Measurements from ENCODE around the gene RPAP2.
"Not testable (repeated sequence)": the region's sequence is repeated elsewhere in the genome, so short reads cannot be mapped to it uniquely, and the experiment has no call there.

The RPAP2 gene

DNA sequence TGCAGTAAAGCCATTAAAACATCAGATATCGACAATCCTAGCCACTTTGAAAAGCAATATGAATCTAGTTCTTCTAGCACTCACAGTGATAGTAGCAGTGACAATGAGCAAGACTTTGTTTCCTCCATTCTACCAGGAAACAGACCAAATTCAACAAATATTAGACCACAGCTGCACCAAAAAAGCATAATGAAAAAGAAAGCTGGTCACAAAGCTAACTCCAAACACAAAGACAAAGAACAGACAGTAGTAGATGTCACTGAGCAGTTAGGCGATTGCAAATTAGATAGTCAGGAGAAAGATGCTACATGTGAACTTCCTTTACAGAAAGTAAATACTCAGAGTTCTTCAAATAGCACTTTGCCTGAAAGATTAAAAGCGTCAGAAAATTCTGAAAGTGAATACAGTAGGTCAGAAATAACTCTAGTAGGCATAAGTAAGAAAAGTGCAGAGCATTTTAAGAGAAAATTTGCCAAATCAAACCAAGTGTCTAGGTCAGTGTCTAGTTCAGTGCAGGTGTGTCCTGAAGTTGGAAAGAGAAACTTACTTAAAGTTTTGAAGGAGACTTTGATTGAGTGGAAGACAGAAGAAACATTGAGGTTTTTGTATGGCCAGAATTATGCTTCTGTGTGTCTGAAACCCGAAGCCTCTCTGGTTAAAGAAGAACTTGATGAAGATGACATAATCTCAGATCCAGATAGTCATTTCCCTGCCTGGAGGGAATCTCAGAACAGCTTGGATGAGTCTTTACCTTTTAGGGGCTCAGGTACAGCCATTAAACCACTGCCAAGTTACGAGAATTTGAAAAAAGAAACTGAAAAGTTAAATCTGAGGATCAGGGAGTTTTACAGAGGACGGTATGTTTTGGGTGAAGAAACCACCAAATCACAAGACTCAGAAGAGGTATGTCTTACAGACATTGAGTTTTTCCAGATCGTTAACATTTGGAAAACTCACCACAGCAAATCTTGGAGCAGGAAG is 24.9 kb downstream of the RPAP2 start:
- DNase-seq (ENCODE audit: low spot score): no peak

DNA sequence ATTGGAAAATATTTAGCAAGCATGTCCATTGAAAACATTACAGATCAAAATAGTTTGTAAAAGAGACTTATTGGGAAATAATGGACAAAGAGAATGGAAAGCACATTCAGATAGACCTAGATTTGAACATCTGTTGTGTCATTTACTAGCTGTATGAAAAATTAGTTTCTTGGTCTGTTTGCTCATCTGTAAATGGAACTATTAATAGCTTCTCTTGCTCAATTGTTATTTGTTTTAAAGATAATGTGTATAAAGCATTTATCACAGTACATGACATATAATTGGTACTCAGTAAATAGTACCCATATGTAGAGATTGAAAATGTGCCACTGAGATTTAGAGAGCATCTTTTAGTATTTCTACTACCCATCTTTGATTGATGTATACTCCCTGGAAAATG is 25.9 kb downstream of the RPAP2 start:
- no peak for DNase-seq (ENCODE audit: low spot score)

DNA sequence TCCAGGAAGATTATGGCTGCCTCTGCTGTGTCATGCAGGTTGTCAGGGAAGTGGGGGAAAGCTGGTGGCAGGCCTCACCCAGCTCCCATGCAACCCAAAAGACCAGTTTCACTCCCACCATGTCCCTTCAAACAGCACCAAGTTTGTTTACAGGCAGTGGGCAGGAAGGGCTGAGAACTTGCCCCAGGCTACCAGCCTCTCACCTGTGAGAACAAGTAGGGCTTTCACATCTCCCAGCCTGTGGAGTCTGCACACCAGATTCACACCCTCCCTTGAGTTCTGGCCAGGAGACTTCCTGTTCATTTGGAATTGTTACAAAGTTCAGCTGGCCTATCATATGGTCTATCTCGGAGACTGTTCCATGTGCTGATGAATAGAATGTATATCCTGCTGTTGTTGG is 27.8 kb downstream of the RPAP2 start:
- DNase-seq (ENCODE audit: low spot score): no peak

DNA sequence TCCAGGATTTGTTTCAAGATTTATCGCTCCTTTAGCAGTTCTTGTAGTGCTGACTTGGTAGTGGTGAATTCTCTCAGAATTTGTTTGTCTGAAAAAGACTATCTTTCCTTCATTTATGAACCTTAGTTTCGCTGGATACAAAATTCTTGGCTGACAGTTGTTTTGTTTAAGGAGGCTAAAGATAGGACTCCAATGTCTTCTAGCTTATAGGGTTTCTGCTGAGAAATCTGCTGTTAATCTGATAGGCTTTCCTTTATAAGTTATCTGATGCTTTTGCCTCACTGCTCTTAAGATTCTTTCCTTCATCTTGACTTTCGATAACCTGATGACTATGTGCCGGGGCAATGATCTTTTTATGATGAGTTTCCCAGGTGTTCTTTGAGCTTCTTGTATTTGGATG is 28.9 kb downstream of the RPAP2 start:
- no peak for DNase-seq (ENCODE audit: low spot score)

DNA sequence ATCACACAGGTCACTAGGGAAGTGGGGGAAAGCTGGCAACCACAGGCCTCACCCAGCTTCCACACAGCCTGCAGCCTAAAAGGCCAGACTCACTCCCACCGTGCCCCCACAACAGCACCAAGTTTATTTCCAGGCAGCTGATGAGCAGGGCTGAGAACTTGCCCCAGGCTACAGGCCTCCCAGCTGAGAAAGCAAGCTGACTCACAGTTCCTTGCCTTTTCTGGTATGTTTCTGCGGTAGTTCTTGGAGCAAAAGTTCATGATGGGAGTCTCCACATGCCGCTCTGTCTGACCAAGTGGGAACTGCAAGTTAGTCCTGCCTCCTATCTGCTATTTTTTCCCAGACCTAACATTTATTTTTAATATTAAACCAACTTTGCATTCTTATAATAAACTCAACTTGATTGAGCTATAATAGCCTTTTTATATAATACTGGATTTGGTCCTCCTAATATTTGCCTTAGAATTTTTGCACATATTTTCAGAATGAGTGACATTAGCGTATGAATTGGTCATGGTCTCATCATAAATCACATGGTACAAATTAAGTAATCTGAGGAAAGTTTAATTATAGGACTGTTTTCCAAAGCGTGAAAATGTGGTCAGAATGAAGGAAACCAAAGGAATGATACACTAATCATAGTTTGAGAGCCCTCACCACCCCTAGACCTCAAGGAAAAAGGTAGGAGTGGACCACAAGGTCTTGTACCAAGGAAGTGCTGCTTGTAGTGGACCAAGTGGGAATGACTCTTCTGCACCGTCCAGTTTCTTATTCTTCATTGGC is 30.7 kb downstream of the RPAP2 start:
- DNase-seq (ENCODE audit: low spot score): no peak

DNA sequence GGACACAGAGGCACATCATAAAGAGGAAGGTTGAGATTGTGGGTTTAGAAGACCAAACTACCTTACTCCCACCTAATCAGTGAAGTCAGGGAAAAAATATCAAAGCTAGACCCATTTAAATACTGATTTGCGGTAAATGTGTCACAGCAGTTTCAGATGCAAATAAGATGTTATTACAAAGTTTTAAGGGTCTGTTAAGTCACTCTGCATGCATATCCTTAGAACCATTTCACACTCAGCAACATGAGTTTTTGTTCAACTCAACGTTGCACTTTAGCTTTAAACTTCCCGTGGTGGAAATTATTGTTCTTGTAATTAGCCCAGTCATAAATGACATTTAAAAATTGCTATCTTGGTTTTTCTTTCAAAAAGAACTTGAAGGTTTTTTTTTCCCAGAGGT is 34.8 kb downstream of the RPAP2 start:
- no peak for DNase-seq (ENCODE audit: low spot score)

DNA sequence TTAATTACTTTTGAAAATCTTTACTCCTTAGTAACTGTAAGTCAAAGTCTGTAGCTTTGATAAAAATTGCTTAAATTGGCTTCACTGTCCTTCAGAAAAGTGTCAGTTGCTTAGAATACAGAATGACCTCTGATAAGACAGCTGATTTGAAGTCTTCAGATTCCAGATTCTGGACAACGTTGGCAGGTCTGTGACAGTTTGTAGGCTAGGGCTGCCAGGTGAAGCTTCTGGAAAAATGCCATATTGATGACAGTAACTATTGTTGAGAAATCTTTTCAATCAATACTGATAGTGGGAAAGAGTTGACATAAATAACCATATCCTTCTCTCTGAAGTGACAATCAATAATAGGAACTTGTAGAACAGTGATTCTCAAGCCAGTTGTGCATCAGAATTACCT is 41.3 kb downstream of the RPAP2 start:
- DNase-seq (ENCODE audit: low spot score): no peak

DNA sequence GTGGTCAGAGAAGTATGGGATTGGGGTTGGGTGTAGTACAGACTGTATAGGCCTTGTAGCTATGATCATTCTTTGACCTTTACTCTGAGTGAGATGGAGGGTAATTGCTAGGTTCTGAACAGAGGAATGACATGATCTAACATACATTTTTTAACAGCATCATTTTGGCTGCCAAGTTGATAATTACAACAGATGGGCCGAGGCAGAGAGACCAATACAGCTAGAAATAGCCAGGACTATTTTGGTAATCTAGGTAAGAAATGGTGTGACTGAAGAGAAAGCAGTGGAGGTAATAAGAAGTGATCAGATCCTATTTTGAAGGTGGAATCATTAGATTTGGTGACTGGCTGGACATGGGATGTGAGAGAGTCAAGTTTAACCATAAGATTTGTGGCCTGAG is 43.5 kb downstream of the RPAP2 start:
- no peak for DNase-seq (ENCODE audit: low spot score)

DNA sequence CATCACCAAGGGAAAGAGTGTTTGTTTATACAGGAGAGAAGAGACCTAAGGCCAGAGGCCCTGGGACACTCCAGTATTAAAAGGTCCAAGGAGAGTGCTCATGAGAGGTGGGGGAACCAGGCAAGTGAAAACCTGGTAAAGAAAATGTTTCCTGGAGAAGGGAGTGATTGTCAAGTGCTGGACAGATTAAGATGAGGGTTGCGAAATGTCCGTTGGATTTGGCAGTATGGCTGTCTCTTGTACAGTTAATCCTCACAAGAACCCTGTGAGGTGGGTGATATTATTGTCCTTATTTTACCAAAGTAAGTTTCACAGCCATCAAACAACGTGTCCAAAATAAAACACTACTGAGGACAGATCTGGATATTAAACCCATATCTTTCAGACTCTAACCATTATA is 44.2 kb downstream of the RPAP2 start:
- DNase-seq (ENCODE audit: low spot score): no peak

DNA sequence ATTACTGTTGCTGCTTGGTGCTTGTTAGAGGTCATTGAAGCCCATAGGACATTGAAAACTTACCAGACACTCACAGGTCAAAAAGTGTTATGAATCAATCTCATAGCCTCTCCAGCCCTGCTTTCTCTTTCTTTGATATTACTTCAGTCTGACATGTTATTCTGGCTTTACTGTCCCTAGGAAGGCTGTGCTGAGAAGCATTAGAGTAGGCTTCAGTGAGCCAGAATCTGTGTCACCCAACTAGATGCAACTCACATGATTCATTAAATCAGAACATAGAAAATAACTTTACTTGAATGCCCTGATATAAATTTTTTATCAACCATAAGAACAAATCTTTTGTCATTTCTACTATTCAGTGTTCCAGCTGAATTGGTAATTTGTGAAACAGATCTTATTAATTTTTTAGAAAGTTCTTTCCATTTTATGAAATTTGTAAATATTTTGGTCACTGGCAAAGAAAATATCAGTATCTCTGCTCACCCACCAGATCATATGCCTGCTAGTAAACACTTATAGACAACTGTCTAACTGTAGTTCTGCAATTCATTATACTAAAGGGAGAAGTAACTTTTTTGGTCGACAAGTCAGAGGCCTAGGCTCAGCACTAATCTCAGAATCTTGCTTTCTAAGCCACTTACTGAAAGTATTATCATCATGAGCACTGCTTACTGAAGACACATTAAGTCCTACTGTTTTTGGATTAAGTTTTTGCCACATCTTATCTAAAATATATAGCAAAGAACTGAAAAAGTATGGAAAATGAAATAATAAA is 48.2 kb downstream of the RPAP2 start:
- no peak for DNase-seq (ENCODE audit: low spot score)

DNA sequence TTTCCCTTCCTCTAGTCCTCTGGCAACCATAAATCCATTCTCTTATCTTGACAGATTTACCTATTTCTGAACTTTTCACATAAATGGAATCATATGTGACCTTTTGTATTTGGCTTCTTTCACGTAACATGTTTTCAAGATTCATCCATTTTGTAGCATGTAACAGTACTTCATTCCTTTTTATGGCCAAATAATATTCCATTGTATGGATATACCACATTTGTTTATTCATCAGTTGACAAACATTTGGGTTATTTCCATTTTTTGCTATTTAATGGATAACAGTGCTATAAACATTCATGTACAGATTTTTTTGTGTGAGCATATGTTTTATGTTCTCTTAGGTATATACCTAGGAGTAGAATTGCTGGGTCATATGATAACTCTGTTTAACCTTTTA is 54.0 kb downstream of the RPAP2 start:
- DNase-seq (ENCODE audit: low spot score): no peak

DNA sequence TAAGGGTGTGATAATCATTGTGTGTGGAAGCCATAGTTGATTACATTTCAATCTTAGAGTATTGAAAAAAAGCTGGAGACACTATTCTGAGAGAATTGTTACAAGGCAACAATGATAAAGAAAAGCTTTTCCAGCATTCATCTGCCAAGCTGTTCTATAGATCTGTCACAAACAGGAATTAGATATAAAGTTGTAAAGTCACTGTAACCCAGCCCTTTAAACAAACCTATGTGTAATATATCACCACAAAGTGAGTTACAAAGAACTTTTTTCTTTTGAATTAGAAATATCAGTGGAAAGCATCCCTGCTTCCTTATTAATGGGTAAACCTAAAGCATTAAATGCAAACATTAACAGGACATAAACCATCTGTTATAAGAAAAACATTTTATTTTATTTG is 55.4 kb downstream of the RPAP2 start:
- DNase-seq (ENCODE audit: low spot score): no peak

DNA sequence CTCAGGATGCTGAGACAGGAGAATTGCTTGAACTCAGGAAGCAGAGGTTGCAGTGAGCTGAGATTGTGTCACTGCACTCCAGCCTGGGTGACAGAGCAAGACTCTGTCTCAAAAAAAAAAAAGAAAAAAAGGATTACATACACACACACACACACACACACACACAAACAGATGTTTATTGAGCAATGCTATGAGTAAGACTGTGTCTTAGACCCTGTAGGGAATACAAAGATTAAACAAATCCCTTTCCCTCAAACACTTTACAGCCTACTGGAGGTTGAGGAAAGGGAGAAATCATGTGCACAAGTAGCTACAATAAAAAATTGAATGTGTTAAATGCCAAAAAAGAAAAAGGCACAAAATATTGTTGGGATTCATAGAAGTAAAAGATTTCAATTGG is 58.1 kb downstream of the RPAP2 start:
- DNase-seq (ENCODE audit: low spot score): peak; percentile 35

DNA sequence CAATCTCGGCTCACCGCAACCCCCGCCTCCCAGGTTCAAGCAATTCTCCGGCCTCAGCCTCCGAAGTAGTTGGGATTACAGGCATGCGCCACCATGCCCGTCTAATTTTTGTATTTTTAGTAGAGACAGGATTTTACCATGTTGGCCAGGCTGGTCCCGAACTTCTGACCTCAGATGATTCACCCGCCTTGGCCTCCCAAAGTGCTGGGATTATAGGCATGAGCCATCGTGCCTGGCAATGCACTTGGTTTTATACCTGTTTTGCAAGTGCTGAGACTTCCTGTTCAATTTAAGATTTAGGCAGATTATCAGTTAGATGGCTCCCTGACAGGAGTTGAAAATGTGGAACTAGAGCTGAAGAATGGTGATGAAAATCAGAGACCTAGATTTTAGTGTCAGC is 60.5 kb downstream of the RPAP2 start:
- not testable (repeated sequence) for DNase-seq (ENCODE audit: low spot score)

DNA sequence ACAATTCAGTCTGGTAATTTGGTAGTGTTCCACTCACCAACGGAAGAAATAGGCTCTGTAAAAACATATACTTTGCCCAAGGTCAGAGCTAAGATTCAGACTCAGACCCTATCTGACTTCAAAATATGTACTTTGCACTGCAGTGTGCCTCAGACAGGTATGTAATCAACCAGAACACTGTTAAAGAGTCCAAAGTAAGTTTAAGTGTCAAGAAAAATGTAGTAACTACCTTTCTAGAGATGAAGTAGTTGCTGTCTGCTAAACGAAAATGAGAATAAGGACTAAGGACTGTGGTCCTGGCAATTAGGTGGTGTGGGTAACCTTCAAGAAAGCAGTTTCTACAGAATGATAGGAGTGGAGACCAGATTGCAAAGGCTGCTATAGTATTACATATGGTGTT is 61.1 kb downstream of the RPAP2 start:
- no peak for DNase-seq (ENCODE audit: low spot score)

DNA sequence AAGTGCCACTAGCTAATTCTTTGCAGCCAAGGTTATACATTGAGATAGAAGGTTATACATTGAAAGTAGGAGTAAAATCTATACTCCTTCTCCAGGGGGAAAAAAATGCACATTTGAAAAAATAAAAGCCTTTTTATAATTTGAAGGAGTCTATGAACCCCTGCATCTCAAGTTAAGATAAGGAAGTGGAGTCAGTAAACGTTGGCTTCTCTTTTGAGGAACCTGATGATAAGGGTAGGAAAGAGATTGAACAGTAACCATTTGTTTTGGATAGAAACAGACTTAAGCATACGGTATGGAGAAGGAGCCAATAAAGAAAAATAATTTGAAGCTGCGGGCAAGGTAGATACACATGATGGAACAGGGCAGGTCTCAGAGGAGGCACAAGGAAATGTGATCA is 64.1 kb downstream of the RPAP2 start:
- DNase-seq (ENCODE audit: low spot score): no peak

DNA sequence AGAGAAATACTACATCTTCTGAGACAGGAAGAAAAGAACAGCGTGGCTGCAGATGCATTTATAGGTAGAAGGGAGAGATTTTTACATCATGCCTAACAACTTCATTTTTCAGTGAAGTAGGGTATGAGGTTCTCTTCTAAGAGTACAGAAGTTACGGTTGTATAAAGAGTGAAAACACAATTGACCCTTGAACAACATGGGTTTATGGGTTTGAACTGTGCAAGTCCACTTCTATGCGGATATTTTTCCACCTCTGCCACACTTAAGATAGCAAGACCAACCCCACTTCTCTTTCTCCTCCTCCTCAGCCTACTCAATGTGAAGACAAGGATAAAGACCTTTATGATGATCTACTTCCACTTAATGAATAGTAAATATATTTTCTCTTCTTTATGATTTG is 64.5 kb downstream of the RPAP2 start:
- no peak for DNase-seq (ENCODE audit: low spot score)

DNA sequence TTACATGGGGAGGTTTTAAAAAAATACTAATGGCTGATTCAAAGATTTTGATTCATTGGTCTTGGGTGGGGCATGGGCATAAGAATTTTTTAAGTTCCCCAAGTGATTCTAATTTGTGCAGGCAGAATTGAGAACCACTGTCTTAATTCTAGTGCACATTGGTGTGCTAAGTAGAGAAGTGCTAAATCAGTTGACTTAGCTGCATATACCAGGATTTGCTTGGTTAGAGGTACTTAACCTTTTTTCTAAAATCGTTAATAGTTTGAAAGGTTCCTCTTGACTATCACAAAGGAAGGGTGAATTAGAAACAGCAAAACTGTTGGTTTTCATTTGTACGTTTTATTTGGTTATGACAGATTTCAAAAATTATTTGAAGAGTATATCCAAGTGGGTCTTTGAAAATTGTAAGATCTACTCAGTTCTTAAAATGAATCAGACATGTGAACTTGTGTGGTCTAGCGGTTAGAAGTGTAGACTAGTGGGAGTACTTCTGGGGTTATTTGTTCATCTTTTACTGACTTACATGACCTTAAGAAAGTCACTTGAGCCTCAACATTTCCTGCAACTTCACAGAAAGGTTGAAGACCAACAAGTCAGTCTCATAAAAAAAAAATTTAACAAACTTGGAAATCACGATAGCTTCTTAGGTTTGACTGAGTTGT is 66.7 kb downstream of the RPAP2 start:
- DNase-seq (ENCODE audit: low spot score): no peak

DNA sequence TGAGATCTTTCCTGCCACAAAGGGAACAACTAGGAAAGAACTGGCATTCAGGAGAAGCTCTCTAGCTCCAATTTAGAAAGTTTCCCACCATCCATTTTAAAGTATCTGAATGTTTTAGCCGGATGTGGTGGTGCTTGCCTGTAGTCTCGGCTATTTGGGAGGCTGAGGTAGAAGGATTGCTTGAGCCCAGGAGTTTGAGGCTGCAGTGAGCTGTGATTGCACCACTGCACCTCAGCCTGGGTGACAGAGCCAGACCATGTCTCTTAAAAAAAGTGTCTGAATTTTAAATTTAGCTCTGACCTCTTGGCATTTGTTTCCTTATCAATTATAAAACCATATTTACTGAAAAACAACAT is 67.2 kb downstream of the RPAP2 start:
- DNase-seq (ENCODE audit: low spot score): no peak

DNA sequence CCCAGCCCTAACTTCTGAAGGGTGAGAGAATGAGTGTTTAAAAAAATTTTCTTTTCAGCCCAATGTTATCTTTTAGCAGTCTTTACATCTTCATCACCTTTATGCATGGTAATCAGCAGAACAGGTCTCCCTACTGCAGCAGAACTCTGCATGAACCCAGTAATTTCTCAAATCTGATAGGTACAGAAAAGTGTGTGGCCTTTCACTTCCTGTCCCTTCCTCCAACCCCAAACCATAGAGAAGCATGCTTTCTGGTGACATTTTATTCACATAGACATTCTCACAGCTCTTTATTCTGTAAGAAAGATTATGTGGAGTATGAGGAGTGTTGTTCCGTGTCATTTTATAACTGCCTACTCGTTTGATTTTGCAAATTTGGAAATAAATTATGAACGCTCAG is 68.6 kb downstream of the RPAP2 start:
- no peak for DNase-seq (ENCODE audit: low spot score)

DNA sequence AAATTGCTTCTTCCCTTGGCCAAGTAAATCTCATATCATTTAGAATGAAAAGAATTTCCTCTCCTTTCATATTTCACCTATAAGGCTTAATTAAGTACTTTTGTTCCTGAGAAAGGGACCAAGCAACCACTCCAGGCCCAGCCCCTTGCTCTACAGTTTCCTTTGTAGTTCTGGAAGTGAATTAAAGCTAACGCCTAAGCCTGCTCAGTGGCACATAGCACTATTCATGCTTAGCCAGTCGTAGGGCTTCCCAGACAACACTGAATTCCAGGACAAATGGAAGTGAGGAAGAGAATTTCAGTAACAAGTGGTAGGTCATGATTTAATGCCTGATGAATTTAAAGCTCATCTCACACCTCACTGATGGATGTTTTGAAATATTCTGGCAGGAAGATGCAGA is 73.3 kb downstream of the RPAP2 start:
- DNase-seq (ENCODE audit: low spot score): no peak

DNA sequence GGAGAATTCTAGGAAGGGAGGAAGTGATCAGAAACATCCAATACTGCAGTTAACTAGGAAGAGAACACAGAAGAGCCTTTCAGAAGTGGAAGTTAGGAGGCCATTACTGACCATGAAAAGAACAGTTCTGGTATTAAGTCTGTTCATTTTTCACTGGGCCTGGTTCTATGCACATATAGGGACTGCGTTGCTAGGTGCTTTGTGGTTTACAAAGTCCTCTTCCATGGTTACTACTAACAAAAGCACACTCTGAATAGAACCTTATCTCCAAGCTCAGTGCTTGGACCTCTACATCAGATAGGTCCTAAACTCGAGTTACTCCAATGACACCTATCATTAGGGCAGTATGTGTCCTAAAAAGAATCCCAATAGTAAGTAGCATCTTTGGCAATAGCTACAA is 75.4 kb downstream of the RPAP2 start:
- no peak for DNase-seq (ENCODE audit: low spot score)
